BLaER1 (cell line): ENCODE data around the gene ITGB4.

ENCODE experiments used
- H3K27ac ChIP-seq: shearing (Covaris generic); formaldehyde crosslinking; 2 replicates; pipeline ENCODE4 v1.8.1; 2022
- H3K27me3 ChIP-seq: shearing (Covaris generic); formaldehyde crosslinking; 2 replicates; pipeline ENCODE4 v1.8.1; 2022
- H3K36me3 ChIP-seq: shearing (Covaris generic); formaldehyde crosslinking; 2 replicates; pipeline ENCODE4 v1.8.1; 2022
- H3K4me1 ChIP-seq: shearing (Covaris generic); formaldehyde crosslinking; 2 replicates; pipeline ENCODE4 v1.8.1; 2022
- H3K4me2 ChIP-seq: shearing (Covaris generic); formaldehyde crosslinking; 2 replicates; pipeline ENCODE4 v1.8.1; 2022
- H3K4me3 ChIP-seq: shearing (Covaris generic); formaldehyde crosslinking; 2 replicates; pipeline ENCODE4 v1.8.1; 2022
- H3K9ac ChIP-seq: shearing (Covaris generic); formaldehyde crosslinking; 2 replicates; pipeline ENCODE4 v1.8.1; 2022
- H3K9me3 ChIP-seq: shearing (Covaris generic); formaldehyde crosslinking; 2 replicates; pipeline ENCODE4 v1.8.1; 2022
- H4K20me1 ChIP-seq: shearing (Covaris generic); formaldehyde crosslinking; 2 replicates; pipeline ENCODE4 v1.8.1; 2022
- Cebpa-rat ChIP-seq: shearing (Covaris generic); IDR thresholded peaks from 2 replicates; pipeline ENCODE4 v1.8.1; 2022

ITGB4 gene

GRCh38 chr17:75806822-75807500, 85.7 kb downstream of the ITGB4 start:
- Histone ChIP-seq H3K4me2 (no peak overlapping the region), H4K20me1 (peaks cover 95% of the 10 kb centered on the region), H3K9ac (no peak overlapping the region), H3K4me3 (no peak overlapping the region), H3K27ac (no peak overlapping the region), H3K36me3 (peaks cover 78% of the 10 kb centered on the region), H3K9me3 (no peaks in the 10 kb centered on the region), H3K27me3 (no peaks in the 10 kb centered on the region), H3K4me1 (peaks cover 19% of the 10 kb centered on the region)
- no peak for TF ChIP-seq Cebpa-rat
